Type B pancreatic cell (in vitro differentiated cells): ENCODE results near the gene PDK4. TPM values are rescaled to one million over a fixed set of nuclear protein-coding genes. Genes with fewer than 3 reads are reported as not detected.

Experiments used
- DNase-seq: peaks from one replicate; pipeline ENCODE4 v3.0.0; 2021; ENCODE audit warnings: mixed read lengths; ENCODE audit not compliant: unreplicated experiment; ENCODE audit errors: extremely low spot score
- H3K27ac Mint-ChIP-seq: 2 replicates; pipeline ENCODE4 v1.8.0; 2021; ENCODE audit warnings: mild to moderate bottlenecking, mixed read lengths
- H3K27me3 Mint-ChIP-seq: 2 replicates; pipeline ENCODE4 v1.8.0; 2021; ENCODE audit warnings: mixed read lengths
- H3K36me3 Mint-ChIP-seq: 2 replicates; pipeline ENCODE4 v1.8.0; 2021; ENCODE audit warnings: mixed read lengths
- H3K4me1 Mint-ChIP-seq: one replicate; pipeline ENCODE4 v1.8.0; 2021; ENCODE audit warnings: mixed read lengths; ENCODE audit not compliant: unreplicated experiment
- H3K4me3 Mint-ChIP-seq: 2 replicates; pipeline ENCODE4 v1.8.0; 2021; ENCODE audit warnings: mild to moderate bottlenecking, mixed read lengths
- H3K9me3 Mint-ChIP-seq: 2 replicates; pipeline ENCODE4 v1.8.0; 2021; ENCODE audit warnings: mixed read lengths
- CTCF ChIP-seq: fragments of 200-600 bp; sonication (generic); conservative IDR thresholded peaks from 2 replicates; pipeline ENCODE4 v1.5.0; 2021; ENCODE audit warnings: antibody characterized with exemption, mild to moderate bottlenecking
- total RNA-seq: library from RNA; stranded (reverse); gene quantifications from 2 replicates; pipeline ENCODE4 v1.2.1, GENCODE V29; 2021; ENCODE audit warnings: low replicate concordance

The PDK4 gene
- total RNA-seq, 1 donor from 2014 or later = 18.3 TPM

- no peak overlapping the region for H3K27ac Mint-ChIP-seq
- no peaks in the 10 kb centered on the region for H3K27me3 Mint-ChIP-seq
- TF ChIP-seq CTCF = no peak
- no peak for DNase-seq
- H3K9me3 Mint-ChIP-seq = no peaks in the 10 kb centered on the region
- no peaks in the 10 kb centered on the region for H3K36me3 Mint-ChIP-seq
- H3K4me1 Mint-ChIP-seq = peaks cover 28% of the 10 kb centered on the region
- H3K4me3 Mint-ChIP-seq = no peak overlapping the region
Measured at GRCh38 chr7:95550546-95550945, 45.8 kb downstream of the PDK4 start.

DNA sequence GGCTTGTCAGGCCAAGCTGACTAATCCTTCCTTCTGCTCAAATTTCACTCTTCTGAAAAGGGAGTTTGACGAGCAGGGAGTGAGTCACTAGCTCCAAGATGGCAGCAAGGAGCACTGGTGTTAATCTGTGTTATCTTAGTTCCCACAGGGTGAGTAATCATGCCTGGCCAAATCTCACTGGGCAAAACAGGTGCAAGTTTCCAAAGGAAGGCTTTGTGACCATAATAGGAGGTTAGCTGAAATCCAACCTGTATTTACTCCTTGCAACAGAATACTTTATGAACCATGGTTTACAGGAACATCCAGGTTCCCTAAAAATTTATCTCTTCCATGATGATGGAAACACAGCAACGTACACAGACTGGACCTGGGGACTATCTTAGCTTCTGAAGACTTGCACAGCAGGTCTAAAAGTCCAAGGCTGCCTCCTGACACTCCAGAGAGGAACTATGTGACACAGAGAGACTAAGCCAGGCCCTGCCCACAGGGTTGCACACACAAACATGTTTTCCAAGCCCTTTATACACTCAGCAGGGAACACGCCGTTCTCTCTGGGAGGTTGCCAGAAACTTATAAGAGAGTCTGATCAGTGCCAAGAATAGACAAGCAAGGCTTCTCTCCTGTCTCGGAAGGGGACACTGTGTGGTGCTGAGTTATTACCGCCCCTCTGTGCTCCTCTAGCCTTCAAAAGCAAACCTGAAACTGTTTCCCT is 46.3 kb downstream of the PDK4 start:
- peak overlapping the region; percentile 50 for H3K27ac Mint-ChIP-seq
- DNase-seq = no peak

GRCh38 chr7:95547361-95548348 is 48.7 kb downstream of the PDK4 start:
- no peaks in the 10 kb centered on the region for H3K27me3 Mint-ChIP-seq
- no peak overlapping the region for H3K27ac Mint-ChIP-seq
- DNase-seq = no peak
- TF ChIP-seq CTCF = no peak
- peaks cover 26% of the 10 kb centered on the region for H3K4me1 Mint-ChIP-seq
- no peaks in the 10 kb centered on the region for H3K36me3 Mint-ChIP-seq
- no peaks in the 10 kb centered on the region for H3K9me3 Mint-ChIP-seq
- H3K4me3 Mint-ChIP-seq = no peak overlapping the region

More for the DNA sequence above, 46.3 kb downstream of the PDK4 start:
- TF ChIP-seq CTCF = no peak
- no peak overlapping the region for H3K4me3 Mint-ChIP-seq
- no peaks in the 10 kb centered on the region for H3K27me3 Mint-ChIP-seq
- H3K9me3 Mint-ChIP-seq = no peaks in the 10 kb centered on the region
- H3K4me1 Mint-ChIP-seq = peaks cover 32% of the 10 kb centered on the region
- no peaks in the 10 kb centered on the region for H3K36me3 Mint-ChIP-seq

GRCh38 chr7:95546647-95547046 is 49.7 kb downstream of the PDK4 start:
- peaks cover 26% of the 10 kb centered on the region for H3K4me1 Mint-ChIP-seq
- H3K27me3 Mint-ChIP-seq = no peaks in the 10 kb centered on the region
- DNase-seq = no peak
- H3K9me3 Mint-ChIP-seq = no peaks in the 10 kb centered on the region
- no peak overlapping the region for H3K27ac Mint-ChIP-seq
- H3K36me3 Mint-ChIP-seq = no peaks in the 10 kb centered on the region
- H3K4me3 Mint-ChIP-seq = no peak overlapping the region
- TF ChIP-seq CTCF = no peak

GRCh38 chr7:95545673-95546072 is 50.6 kb downstream of the PDK4 start:
- no peaks in the 10 kb centered on the region for H3K9me3 Mint-ChIP-seq
- H3K4me1 Mint-ChIP-seq = peaks cover 26% of the 10 kb centered on the region
- TF ChIP-seq CTCF = no peak
- H3K36me3 Mint-ChIP-seq = no peaks in the 10 kb centered on the region
- H3K27ac Mint-ChIP-seq = peak overlapping the region; percentile 6
- H3K4me3 Mint-ChIP-seq = no peak overlapping the region
- no peak for DNase-seq
- H3K27me3 Mint-ChIP-seq = no peaks in the 10 kb centered on the region
